ENCODE results near the gene POLR1G. TPM values are rescaled to one million over a fixed set of nuclear protein-coding genes. Genes with fewer than 3 reads are reported as not detected.

Gene POLR1G
- polyA plus RNA-seq (ENCODE audit: insufficient read depth in 1 of 5, insufficient read length in 5 of 5, low replicate concordance in 1 of 5), result 1 to 10 TPM; 2.8 to 5.5 (median 3.6) TPM
- long read RNA-seq, donor 1, partial matches to known transcripts, result 0 of 3 reads
- long read RNA-seq, donor 1, other reads (novel, unspliced or antisense), result 0 of 3 reads
- long read RNA-seq, donor 2, partial matches to known transcripts, result 47 of 59 reads
- long read RNA-seq, donor 2, other reads (novel, unspliced or antisense), result 9 of 59 reads
- long read RNA-seq, donor 3, partial matches to known transcripts, result 0 of 4 reads
- long read RNA-seq, donor 3, other reads (novel, unspliced or antisense), result 0 of 4 reads
- long read RNA-seq, donor 4, partial matches to known transcripts, result 0 of 2 reads
- long read RNA-seq, donor 4, other reads (novel, unspliced or antisense), result 0 of 2 reads
- long read RNA-seq, donor 5, partial matches to known transcripts, result 0 of 4 reads
- long read RNA-seq, donor 5, other reads (novel, unspliced or antisense), result 0 of 4 reads
- long read RNA-seq, donor 6, partial matches to known transcripts, result 0 of 3 reads
- long read RNA-seq, donor 6, other reads (novel, unspliced or antisense), result 0 of 3 reads
- long read RNA-seq, donor 7, partial matches to known transcripts, result 0 of 2 reads
- long read RNA-seq, donor 7, other reads (novel, unspliced or antisense), result 0 of 2 reads
- long read RNA-seq, donor 8, result 0 reads

GRCh38 chr19:45406226-45407090 lies at the start of gene POLR1G:
Gene POLR1G (plus strand): TSS chr19:45406644. CDS start chr19:45406697, 53 bp downstream.
- peak; percentile 83 to 84 for DNase-seq

GRCh38 chr19:45356760-45357444 lies 49.5 kb upstream of the POLR1G start:
- DNase-seq, result no peak

- DNase-seq, result no peak
Measured at GRCh38 chr19:45357445-45357783, 49.0 kb upstream of the POLR1G start.

GRCh38 chr19:45358213-45358792 lies 48.1 kb upstream of the POLR1G start:
- DNase-seq, result no peak

GRCh38 chr19:45361608-45362007 lies 44.8 kb upstream of the POLR1G start:
- DNase-seq, result no peak

- DNase-seq, result no peak
Measured at GRCh38 chr19:45362291-45362690, 44.2 kb upstream of the POLR1G start.

- DNase-seq, result no peak
Measured at GRCh38 chr19:45363861-45364459, 42.5 kb upstream of the POLR1G start.

- DNase-seq, result no peak
Measured at GRCh38 chr19:45364696-45365095, 41.7 kb upstream of the POLR1G start.

GRCh38 chr19:45368127-45368526 lies 38.3 kb upstream of the POLR1G start:
- no peak for DNase-seq

GRCh38 chr19:45368737-45369340 lies 37.6 kb upstream of the POLR1G start:
- DNase-seq, result no peak

- peak; percentile 99 for DNase-seq
Measured at GRCh38 chr19:45370410-45371204, 35.8 kb upstream of the POLR1G start, which contains the start of gene ERCC2. Gene ERCC2 (minus strand): TSS chr19:45370573. CDS start chr19:45370540, 33 bp downstream.

- DNase-seq, result no peak
Measured at GRCh38 chr19:45376045-45376724, 30.3 kb upstream of the POLR1G start.

GRCh38 chr19:45380107-45380506 lies 26.3 kb upstream of the POLR1G start:
- no peak for DNase-seq

GRCh38 chr19:45382426-45382825 lies 24.0 kb upstream of the POLR1G start:
- DNase-seq, result no peak

GRCh38 chr19:45385392-45386221 lies 20.8 kb upstream of the POLR1G start:
- DNase-seq, result no peak

- no peak for DNase-seq
Measured at GRCh38 chr19:45391346-45391745, 15.1 kb upstream of the POLR1G start.

GRCh38 chr19:45391871-45392665 lies 14.4 kb upstream of the POLR1G start:
- DNase-seq, result no peak

All from right lung (tissue), 10 donors.